ENCODE measurements around the gene PDE3B. TPM values are rescaled to one million over a fixed set of nuclear protein-coding genes. Genes with fewer than 3 reads are reported as not detected.
A peak's percentile ranks its signal among the peaks of the same experiment; 100 is the strongest.

PDE3B gene
- total RNA-seq, 1 experiment from 2014 or later: 0.23 TPM

- ChIA-PET CTCF (interaction anchor here (1.0 to 5.9 kb wide), 4 partner anchors 12 to 205 kb away, joined by 3 to 54 read pairs (median 3); no protein-coding TSS in a partner anchor), POLR2A (interaction anchor here (0.6 to 2.1 kb wide), 3 partner anchors 13 to 182 kb away, joined by 3 to 7 read pairs (median 3); no protein-coding TSS in a partner anchor)
- Mint-ChIP-seq H3K9me3 (ENCODE audit: unreplicated experiment) (no peaks in the 10 kb centered on the region), H3K27me3 (ENCODE audit: insufficient read depth, unreplicated experiment) (no peaks in the 10 kb centered on the region), H3K36me3 (ENCODE audit: insufficient read depth, unreplicated experiment) (peaks cover 7% of the 10 kb centered on the region), H3K4me3 (ENCODE audit: unreplicated experiment) (no peak overlapping the region), H3K27ac (ENCODE audit: low read depth, unreplicated experiment) (no peak overlapping the region), H3K4me1 (ENCODE audit: insufficient read depth, unreplicated experiment) (peaks cover 18% of the 10 kb centered on the region)
- no peak for TF ChIP-seq CTCF (IDR thresholded peaks at IDR 0.05; ENCODE audit: unreplicated experiment)
- TSS peak; percentile 80 for BruUV-seq (replicated peaks)
- intact Hi-C loops (cut with micrococcal nuclease): loop anchor here (5.0 kb wide), 1 partner anchor 373 kb away; the partner anchor contains the start of gene PSMA1
- DNase-seq (ENCODE audit: unreplicated experiment): peak; percentile 74
Measured at GRCh38 chr11:14894657-14895598, 251.3 kb downstream of the PDE3B start.

- CTCF ChIA-PET: interaction anchor here (0.6 to 2.3 kb wide), 3 partner anchors 8 to 177 kb away, joined by 3 to 25 read pairs (median 4); no protein-coding TSS in a partner anchor
- no peaks in the 10 kb centered on the region for H3K27me3 Mint-ChIP-seq (ENCODE audit: insufficient read depth, unreplicated experiment)
- peaks cover 5% of the 10 kb centered on the region for H3K36me3 Mint-ChIP-seq (ENCODE audit: insufficient read depth, unreplicated experiment)
- peaks cover 18% of the 10 kb centered on the region for H3K4me1 Mint-ChIP-seq (ENCODE audit: insufficient read depth, unreplicated experiment)
- POLR2A ChIA-PET: interaction anchor here (1.0 kb wide), 1 partner anchor 9 kb away, joined by 3 read pairs; no protein-coding TSS in a partner anchor
- no peak overlapping the region for H3K27ac Mint-ChIP-seq (ENCODE audit: low read depth, unreplicated experiment)
- no peak for DNase-seq (ENCODE audit: unreplicated experiment)
- no TSS peak for BruUV-seq (replicated peaks)
- no peak for TF ChIP-seq CTCF (IDR thresholded peaks at IDR 0.05; ENCODE audit: unreplicated experiment)
- no peaks in the 10 kb centered on the region for H3K9me3 Mint-ChIP-seq (ENCODE audit: unreplicated experiment)
- intact Hi-C loops (cut with micrococcal nuclease): no loop called here
- H3K4me3 Mint-ChIP-seq (ENCODE audit: unreplicated experiment): no peak overlapping the region
Measured at GRCh38 chr11:14898355-14898754, 254.8 kb downstream of the PDE3B start.

- no peak for DNase-seq (ENCODE audit: unreplicated experiment)
- ChIA-PET POLR2A (interaction anchor here (1.0 kb wide), 1 partner anchor 8 kb away, joined by 3 read pairs; no protein-coding TSS in a partner anchor), CTCF (interaction anchor here (2.3 kb wide), 1 partner anchor 8 kb away, joined by 25 read pairs; no protein-coding TSS in a partner anchor)
- intact Hi-C loops (cut with micrococcal nuclease): no loop called here
- BruUV-seq (replicated peaks): no TSS peak
- no peaks in the 10 kb centered on the region for H3K36me3 Mint-ChIP-seq (ENCODE audit: insufficient read depth, unreplicated experiment)
- no peak overlapping the region for H3K4me3 Mint-ChIP-seq (ENCODE audit: unreplicated experiment)
- peaks cover 18% of the 10 kb centered on the region for H3K4me1 Mint-ChIP-seq (ENCODE audit: insufficient read depth, unreplicated experiment)
- no peaks in the 10 kb centered on the region for H3K27me3 Mint-ChIP-seq (ENCODE audit: insufficient read depth, unreplicated experiment)
- H3K27ac Mint-ChIP-seq (ENCODE audit: low read depth, unreplicated experiment): no peak overlapping the region
- no peak for TF ChIP-seq CTCF (IDR thresholded peaks at IDR 0.05; ENCODE audit: unreplicated experiment)
- H3K9me3 Mint-ChIP-seq (ENCODE audit: unreplicated experiment): no peaks in the 10 kb centered on the region
Measured at GRCh38 chr11:14898906-14899305, 255.3 kb downstream of the PDE3B start.
